Measurements from ENCODE around the gene DYNC1H1.

The DYNC1H1 gene

DNA sequence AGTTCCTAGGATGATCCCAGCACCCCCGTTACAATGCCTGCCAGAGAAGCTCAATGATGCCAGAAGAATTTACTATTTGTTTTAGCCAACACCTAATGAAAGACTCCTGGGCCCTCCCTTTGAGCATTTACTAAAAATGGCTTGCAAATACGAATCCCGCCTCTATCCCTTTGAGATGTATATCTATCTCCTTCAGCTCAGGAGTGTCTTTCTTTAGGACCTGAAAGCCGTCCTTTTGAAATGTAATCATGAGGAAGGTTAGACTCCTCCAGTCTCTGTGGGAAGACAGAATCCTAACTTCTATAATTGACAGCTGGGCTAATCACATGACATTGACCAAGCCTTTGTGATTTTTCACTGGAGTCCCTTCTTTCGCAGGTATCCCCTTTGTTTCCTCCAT, 19.2 kb upstream of the DYNC1H1 start:
- DNase-seq, result no peak

DNA sequence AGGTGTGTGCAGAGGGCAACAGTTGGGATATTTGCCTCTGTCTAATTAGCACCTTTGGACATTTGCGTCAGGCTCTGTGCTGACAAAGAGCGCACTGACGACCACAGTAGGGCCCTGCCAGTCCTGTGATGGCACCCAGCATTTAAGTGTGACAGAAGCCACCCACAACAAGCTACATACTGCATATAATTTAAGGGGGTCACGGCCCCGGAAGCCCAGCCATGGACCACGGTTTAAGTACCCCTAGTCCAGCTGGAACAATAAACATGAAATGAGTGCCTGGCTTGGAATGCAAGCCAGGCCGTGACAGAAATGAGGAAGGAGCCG, 16.8 kb upstream of the DYNC1H1 start:
- no peak for DNase-seq

DNA sequence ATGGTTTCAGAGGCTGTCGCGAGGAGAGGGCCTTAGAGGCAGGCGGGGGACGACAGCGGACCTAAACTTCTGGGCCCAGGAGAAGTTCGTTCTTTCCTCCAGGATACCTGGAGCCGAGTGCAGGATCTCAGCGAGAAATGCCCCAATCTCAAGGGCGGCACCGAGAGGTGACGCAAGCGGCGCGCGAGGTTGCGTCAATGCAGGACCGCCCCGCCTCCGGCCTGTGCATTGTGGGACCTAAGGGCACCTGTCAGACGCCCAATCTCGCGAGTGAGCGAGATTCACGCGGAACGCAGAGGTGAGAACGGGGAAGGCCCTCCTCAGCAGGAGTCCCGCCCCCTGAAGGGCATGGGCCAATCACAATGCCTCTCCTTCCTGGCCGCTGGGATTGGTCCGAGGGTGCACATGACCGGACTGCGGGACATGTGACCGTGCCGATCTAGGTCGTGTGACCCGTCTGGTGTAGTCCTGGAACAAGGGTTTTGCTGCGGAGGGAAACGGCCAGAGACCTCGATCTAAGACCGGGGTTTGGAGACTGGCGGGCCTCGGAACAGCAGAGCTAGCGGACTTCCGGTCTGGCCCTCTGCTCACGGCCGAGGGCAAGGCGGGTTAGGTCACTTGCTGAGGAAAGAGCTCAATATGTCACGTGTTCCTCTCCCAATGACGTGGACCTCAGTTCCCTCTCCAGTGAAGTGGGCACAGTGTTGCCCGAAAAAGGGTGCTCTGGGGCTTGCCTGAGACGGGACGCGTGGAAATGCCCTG, 16.3 kb upstream of the DYNC1H1 start:
- DNase-seq, result peak; percentile 97

DNA sequence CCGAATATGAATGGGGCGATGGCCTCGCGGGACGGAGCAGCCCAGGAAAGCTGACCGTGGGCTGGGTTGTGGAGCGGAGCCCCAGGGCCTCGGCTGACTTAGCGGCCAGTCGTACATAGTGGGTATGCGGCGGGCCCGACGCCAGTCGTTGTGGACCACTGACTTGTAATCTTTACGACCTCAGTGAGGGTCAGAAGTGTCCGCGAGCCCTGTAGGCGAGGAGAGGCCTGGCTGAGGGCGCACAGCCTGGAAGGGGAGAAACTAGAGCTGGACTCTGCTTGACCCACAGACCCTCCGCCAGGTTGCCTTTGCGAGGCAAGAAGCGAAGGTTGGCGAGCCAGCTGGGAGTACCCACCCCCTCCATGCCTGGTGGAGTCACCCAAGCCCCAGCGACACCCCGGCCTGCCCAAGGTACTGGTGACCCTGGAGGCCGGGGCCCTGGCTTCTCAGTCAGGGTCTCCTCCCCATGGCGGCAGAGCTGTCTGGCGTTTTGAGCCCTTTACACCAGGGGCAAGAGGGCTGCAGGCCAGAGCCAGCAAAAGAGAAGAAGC, 15.6 kb upstream of the DYNC1H1 start:
- no peak for DNase-seq

DNA sequence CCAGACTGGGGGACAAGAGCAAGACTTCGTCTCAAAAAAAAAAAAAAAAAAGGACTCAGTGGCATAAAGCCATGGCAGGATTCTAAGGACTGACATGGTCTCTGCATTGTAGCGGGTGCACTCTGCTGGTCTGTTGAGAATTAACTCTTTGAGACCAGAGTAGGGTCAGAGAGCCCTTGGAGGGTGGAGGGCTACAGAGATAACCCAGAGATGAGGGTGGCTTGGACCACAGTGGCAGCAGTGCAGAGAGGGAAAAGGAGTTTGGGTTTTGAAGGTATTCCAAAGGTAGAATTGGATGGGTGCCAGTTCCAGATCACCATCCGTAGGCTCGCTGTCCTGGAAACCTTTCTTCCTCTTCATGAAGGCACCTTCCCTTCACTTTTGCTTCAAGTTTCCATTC, 14.3 kb upstream of the DYNC1H1 start:
- no peak for DNase-seq

DNA sequence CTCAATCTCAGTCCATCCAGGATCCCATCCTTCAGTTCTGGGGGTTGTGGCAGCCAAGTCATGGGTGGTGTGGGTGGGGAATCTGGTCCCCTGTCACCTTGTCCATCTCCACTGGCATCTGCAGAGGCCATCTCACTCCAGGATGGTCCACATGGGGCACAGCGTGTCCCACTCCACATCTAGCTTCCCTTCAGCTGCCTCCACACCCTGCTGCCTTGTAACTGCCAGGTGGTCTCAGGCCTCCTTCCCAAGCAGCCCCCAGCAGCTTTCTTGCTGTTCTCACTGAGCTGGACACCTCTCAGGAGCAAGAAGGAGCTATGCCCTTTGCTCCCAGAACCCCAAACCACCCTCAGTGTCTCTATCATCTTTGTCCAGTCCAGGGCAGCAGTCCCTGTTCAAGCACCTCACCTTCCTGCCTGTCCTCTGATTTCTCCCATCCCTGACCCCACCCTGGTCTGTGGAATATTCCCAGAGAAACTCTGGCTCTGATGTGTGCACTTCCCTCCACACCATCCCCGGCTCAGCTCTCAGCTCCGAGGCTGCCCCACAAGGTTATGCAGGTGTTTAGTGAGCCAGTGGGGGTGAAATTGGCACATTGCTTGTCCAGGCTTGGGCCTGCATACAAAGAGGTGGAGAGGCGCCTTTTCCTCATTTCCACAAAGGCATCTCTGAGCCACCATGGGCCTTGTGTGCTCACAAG, 13.7 kb upstream of the DYNC1H1 start:
- no peak for DNase-seq

DNA sequence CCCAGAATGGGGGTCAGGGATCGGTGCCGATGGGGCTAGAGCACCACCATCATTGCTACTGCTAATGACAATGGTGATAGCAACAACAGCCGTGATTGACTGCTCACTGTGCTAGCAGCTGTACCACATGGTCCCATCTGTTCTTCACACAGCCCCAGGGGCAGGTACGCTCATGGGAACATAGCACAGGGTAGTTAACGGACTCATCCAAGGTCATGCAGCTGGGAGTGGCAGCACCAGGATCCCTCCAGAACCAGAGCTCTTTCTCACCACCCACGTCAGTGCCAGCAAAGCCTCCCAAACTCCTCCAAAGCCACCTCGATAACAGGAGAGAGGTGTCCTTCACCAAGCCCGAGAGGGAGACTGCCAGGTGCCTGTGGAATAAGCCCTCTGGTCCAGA, 11.2 kb upstream of the DYNC1H1 start:
- DNase-seq, result no peak

DNA sequence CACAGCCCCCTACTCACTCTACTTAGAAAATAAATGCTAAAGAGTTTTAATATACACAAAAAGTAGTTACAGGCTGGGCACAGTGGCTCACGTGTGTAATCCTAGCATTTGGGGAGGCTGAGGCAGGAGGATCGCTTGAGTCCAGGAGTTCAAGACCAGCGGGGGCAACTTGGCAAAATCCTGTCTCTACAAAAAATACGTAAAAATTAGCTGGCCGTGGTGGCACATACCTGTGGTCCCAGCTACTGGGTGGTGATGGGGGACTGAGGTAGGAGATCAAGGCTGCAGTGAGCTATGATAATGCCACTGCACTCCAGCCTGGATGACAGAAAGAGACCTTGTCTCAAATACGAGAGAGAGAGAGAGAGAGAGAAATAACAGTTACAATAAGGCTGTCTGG, 9.9 kb upstream of the DYNC1H1 start:
- DNase-seq, result no peak

DNA sequence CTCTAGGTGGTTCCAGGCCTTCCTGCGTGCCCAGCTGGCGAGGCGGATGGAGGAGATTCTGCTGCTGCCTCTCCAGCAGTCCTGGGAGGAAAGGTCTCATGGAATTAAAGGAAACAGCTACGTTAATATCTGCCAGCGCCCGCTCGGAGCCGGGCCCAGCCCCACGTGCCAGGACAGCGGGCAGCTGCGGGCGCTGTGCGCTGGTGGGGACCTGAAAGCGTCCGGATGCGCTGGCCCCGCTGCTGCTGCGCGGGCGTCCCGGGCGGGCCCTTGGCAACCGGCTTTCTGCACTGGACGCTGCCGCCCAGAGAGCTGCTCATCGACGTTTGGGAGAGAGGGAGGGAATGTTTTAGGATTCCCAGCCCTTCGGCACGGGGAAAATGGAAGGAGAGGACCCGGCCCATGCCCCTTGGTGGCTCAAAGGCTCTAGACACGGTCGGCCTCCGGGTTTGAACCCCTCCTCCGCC, 8.6 kb upstream of the DYNC1H1 start:
- no peak for DNase-seq

DNA sequence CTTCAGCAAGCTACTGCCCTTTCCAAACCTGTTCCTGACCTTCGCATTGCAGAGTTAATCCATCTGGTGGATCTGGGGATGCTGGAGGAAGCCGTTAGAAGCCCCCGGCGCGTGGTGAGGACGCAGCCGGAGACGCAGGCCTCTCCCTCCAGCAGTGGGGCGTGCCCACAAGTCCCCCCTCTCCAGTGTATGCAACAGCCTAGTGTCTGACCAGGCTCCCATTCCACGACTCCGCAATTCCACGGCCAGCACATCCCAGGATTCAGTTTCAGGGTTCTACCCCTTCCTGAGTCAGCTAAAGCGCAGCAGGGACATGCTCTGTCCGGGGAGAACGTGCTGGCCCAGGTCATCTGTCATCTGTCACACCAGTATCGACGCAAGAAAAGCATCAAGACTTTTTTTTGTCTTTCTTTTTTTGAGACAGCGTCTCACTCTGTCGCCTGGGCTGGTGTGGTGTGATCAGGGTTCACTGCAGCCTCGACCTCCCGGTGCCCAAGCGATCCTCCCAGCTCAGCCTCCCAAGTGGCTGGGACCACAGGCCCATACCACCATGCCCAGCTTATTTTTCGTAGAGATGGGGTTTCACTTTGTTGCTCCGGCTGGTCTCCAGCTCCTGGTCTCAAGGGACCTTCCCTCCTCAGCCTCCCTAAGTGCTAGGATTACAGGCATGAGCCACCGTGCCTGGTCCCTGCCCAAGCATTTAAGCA, 8.0 kb upstream of the DYNC1H1 start:
- no peak for DNase-seq

DNA sequence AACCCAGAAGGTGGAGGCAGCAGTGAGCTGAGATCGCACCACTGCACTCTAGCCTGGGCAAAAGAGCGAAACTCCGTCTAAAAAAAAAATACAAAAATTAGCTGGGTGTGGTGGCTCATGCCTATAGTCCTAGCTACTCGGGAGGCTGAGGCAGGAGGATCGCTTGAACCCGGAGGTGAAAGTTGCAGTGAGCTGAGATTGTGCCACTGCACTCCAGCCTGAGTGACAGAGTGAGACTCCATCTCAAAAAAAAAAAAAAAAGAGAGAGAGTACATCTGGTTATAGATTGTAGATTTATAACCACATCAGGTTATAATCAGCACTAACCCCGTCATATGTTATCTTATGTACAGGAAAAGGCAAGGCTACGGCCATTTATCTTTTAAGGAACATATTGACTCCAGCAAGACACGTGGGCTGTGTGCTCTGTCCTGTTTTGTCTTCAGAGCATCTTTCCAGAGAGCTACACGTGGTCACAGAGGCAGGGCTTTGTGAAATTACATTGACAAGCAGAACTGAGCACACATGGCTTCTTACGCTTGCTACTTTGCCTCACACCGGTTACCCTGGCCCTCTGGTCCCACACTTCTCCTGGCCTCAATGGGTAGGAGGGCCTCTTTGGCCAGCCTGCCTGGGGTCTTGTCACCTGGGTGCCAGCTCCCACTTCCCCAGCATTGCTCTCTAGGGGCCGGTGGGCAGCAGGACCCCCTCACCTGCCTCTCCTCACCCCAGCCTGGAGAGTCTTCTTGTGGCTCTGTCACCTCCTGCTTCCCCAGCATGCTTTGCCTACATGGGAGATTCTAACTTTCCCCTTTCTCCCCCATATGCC, 6.8 kb upstream of the DYNC1H1 start:
- no peak for DNase-seq

DNA sequence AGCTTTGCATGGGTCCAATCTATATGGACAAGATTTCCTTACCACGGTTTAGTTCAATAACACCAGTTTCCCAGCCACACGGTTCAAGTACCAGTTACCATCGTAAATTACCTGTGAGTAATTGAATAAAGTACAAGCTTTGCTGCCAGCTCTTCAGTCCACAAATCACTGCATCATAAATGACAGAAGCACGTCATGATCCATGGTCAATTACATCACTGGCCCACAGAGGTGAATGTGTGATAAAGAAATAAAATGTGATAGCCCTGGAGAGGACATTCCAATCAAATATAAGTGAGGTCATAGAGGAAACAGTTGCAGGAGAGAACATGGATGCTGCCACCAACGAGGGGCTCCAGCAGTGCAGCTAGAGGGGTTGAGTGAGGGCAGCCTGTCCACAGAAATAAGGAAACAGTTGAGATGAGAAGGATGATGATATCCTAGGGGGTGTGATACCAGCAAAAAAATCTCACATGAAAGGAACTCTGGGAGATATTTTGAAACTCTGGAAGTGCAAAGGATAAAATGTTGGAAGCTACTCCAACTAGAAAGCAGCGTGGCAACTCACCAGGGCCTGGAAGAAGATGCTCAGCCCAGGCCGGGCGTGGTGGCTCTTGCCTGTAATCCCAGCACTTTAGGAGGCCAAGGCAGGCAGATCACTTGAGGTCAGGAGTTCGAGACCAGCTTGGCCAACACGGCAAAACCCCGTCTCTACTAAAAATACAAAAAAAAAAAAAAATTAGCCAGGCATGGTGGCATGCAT, 5.8 kb upstream of the DYNC1H1 start:
- DNase-seq, result no peak

DNA sequence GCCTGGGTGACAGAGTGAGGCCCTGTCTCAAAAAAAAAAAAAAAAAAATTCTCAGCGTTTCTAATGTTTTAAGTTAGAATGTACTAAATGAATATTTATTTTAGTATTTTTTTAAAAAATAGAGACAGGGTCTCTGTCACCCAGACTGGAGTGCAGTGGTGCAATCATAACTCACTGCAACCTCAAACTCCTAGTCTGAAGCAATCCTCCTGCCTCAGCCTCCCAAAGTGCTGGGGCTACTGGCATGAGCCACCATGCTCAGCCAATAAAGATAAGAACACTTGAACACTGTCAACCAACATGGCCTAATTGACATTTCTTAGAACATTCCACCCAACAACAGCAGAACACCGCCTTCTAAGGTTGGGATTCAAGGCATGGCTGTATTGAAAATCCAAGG, 5.1 kb upstream of the DYNC1H1 start:
- DNase-seq, result no peak

DNA sequence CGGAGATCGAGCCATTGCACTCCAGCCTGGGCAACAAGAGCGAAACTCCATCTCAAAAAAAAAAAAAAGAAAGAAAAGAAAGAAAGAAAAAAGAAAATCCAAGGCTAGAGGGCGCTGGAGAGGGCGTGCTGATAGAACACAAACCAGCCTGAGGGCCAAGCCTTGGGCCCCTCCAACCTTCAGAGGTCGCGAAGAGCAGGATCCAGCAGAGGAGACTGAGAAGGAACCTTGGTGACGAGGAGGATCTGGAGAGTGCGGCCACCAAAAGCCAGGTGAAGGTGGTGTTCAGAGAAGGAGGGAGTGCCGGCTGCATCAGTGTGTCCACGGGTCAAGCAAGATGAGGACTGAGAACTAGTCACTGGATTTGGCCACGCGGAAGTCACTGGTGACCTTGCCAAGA, 4.1 kb upstream of the DYNC1H1 start:
- no peak for DNase-seq

DNA sequence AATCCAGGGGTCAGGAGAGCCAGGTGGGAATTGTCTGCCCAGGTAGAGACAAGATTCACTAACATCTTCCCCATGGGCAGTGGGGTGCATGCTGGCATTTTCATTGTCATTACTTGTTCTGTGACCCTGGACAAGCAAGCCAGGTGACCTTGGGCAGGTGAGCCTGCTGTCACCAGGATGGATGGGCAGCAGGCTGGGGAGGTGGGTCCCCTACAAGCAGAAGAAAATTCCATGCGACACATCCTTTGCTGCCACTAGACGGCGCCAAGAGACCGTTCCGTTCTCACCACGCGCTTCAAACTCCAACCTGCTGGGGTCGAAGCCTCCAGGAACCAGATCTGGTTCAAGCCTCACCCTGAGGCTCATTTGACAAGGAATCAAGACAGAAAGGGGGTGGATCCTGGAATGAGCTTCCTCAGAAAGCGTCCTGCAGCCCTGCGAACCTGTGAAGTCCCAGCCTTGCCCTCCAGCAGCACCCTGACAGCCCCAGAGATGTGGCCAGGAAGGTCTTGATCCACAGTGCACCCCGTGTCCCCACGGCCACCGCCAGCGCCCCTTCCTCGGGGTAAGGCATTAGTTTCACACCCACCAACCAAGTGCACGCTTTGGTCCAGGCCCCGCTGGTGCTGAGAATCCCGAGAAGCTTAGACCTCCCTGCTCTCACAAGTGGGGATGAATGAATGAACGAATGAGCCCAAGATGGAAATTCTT, 3.2 kb upstream of the DYNC1H1 start:
- DNase-seq, result peak; percentile 8

DNA sequence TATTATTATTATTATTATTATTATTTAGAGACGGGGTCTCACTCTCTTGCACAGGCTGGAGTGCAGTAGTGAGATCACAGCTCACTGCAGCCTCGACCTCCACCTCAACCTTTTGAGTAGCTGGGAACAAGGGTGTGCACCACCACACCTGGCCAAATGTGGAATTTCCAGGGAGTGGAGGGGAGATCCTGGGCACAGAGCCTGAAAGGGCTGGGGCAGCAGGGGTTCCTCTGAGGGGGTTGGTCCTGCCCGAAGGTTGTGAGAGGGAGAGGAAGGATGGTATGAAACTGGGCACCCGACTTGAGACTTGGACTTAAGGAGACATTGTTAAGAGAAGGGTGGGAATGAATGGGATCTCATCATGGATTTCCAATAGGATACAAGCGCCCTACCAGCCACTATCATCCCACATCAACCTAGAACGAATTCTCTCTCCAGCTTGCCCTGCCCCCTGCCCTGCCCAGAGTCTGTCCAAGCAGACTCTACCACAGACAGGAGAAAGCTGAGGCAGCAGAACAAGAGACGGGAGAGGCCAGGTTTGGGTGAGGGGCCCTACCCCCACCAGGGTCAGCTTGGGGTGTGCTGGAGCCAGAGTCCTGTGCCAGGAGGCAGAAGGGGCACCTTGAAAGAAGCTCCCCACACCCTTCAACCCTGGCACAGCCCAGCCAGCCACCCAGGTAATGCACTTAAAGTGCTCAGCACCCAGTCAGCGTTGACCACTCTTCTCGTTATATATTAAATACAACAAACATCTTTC, 2.4 kb upstream of the DYNC1H1 start:
- DNase-seq, result no peak

DNA sequence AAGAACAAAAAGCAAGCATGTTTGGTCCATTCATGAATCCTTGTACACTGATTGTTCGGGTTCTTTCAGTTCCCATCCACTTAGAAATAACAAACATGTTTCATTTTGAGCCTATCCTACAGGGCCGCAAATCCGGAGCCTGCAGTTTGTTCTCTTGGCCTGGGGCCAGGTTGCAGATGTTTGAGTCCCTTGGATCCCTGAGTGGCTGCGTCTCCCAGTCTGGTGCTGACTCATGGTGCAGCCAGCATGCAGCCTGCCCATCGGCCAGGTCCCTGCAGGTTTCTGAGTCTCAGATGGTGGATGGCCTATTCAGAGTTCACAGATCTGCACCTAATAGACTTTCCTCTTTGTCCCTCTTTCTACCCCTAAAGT, 1.9 kb upstream of the DYNC1H1 start:
- DNase-seq, result peak; percentile 35

DNA sequence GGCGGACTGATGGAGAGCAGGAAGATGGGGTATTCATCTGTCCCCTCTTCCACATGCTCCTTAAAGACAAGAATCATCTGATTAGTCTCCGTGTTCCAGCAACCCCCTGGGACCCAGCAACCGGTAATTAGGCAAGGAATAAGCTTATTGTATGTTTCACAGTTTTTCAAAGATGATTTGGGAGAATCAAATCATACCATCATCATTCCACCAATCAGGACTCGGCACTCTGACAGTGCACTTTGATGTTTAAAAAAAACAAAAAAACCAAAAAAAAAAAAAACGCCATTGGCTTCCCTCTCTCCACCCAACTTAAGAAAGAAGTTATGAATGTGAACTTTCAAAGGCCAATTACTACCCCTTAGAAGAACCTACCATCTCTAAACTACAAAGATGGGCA, 1.3 kb upstream of the DYNC1H1 start:
- DNase-seq, result no peak

DNA sequence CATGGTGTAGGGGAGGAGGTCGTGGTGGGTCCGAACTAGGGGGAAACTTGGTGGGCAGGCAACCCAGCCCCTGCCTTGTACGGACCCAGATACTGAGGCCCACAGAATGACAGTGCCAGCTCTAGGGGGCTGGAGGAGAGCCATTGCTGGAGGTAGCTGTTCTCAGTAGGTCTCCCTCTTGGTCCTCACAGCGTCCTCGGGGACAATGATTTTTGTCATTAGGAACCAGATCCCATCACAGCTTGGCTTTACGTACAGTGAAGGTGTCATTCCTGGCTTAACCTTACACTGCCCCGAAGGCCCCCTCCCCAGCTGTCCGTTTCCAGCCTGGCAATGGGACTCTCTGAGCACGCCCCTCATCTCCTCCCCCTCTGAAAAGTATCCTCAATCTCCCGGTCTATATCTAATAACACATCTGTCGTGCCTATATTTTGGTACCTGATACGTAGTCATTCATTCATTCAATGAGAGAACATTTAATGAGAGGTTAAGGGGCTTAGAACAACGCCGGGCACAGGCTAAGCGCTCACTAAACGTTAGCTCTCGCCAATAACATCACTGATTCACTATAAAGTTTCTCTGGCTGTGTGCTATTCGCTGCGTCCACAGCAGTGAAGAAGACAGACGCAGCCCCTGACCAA, 597 bp upstream of the DYNC1H1 start:
- no peak for DNase-seq

DNA sequence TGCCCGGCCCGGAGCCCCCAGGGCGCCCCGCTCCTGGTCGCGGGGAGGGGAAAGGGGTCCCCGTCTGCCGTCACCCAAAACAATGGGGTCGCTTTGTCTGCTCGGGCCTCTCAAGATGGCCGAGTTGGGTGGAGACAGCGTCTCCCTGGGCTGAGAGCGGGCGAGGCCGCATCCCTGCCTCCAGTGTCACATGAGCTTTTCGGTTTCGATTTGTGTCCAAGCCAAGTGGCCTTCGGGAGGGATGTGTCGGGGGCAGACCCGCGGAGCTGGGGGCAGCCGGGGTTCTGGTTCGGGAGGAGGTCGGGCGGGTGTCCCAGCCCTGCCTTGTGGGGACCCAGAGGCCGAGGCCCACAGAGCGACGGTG, 790 bp downstream of the DYNC1H1 start:
- DNase-seq, result no peak
